ENCODE measurements around the gene FAM89B. TPM values are rescaled to one million over a fixed set of nuclear protein-coding genes. Genes with fewer than 3 reads are reported as not detected.

FAM89B gene
- total and polyA plus RNA-seq, 9 donors = 1.9 to 74.0 (median 50.8) TPM

DNA sequence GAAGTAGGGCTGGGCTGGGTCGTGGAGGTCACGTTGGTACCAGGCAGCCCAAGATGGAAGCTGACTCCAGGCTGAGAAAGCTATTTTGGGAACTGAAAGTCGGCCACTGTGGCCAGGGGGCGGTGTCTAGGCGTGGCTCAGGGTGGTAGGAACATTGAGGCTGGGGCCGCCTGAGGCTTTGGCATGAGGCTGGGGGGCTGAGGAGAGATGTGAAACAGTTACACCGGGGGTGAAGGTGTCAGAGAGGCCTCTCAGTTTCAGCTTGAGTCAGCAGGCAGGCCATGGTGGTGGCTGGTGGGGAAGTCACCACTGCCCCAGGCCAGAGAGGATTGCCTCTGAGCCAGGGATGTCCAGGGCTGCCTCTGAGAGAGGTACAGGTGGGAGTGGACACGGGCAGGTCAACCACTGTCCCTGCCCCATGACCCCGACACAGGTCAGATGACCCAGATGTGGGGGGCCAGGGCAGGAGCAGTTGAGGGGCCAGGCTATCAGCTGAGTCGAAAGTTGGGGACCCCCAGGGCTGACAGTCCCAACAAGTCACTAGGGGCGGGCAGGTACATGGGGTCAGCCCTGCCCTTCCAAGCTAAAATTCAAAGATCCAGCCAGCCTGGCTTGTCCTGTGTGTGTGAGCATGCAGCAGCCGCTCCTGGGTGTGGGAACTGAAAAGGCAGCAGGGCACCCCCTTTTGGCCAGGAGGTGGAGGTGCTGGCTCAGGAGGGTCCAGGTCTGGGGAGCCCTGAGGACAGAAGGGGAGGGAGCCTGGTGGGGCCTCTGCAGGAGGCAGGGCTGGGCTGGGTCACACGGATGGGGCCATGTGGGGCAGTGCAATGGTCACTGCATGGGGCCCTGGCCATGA lies 16.1 kb downstream of the FAM89B start:
- peak in 3 of 5 donors; percentile 40 to 61 (median 57) for DNase-seq
- no peaks in the 10 kb centered on the region for H3K27me3 ChIP-seq
- no peaks in the 10 kb centered on the region for H3K36me3 ChIP-seq
- no peaks in the 10 kb centered on the region for H3K9me3 ChIP-seq
- TF ChIP-seq, protein P1, sequence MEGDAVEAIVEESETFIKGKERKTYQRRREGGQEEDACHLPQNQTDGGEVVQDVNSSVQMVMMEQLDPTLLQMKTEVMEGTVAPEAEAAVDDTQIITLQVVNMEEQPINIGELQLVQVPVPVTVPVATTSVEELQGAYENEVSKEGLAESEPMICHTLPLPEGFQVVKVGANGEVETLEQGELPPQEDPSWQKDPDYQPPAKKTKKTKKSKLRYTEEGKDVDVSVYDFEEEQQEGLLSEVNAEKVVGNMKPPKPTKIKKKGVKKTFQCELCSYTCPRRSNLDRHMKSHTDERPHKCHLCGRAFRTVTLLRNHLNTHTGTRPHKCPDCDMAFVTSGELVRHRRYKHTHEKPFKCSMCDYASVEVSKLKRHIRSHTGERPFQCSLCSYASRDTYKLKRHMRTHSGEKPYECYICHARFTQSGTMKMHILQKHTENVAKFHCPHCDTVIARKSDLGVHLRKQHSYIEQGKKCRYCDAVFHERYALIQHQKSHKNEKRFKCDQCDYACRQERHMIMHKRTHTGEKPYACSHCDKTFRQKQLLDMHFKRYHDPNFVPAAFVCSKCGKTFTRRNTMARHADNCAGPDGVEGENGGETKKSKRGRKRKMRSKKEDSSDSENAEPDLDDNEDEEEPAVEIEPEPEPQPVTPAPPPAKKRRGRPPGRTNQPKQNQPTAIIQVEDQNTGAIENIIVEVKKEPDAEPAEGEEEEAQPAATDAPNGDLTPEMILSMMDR (IDR thresholded peaks at IDR 0.05) = peak in 2 of 3 donors; percentile 33 to 39
- TF ChIP-seq EP300 (IDR thresholded peaks at IDR 0.05) = no peak
- no peak for TF ChIP-seq POLR2A (IDR thresholded peaks at IDR 0.05)
- no peak overlapping the region for H3K4me3 ChIP-seq
- H3K4me1 ChIP-seq (ENCODE audit: insufficient read depth) = no peaks in the 10 kb centered on the region
- no peak overlapping the region for H3K27ac ChIP-seq
- 67 to 69% (median 69%) methylated on average over 13 of the region's 13 CpGs for WGBS, 3 donors
- intact Hi-C loops (cut with DNase I) = no loop called here

DNA sequence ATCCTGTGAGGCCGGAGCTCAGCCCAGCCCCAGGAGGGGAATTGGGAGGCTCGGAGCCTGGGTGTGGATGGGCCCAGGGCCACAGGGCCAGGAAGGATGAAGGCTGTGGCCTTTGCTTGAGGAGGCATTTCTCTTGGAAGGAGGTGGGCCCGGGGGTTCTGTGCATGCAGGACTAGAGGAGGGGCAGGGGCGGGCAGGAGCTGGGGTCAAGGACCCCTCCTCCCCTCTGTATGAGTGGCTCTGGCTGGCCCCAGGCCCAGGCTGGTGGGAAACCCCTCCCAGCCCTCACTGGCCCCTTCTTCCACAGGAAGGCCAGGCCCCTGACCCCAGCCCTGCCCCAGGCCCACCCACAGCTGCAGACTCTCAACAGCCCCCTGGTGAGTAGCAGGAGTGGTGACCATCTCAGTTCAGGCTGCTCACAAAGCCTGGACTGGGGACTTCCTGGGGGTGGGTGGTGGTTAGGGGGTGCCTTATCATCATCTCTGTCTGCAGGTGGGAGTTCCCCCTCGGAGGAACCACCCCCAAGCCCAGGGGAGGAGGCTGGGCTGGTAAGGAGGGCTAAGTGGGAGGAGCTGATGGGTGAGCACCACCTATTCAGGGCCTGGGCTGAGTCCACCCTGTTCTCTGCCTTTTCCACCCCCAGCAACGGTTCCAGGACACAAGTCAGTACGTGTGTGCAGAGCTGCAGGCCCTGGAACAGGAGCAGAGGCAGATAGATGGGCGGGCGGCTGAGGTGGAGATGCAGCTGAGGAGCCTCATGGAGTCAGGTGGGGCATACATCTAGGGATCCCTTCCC lies 17.3 kb downstream of the FAM89B start:
- intact Hi-C loops (cut with DNase I) = no loop called here
- TF ChIP-seq EP300 (IDR thresholded peaks at IDR 0.05) (no peak), POLR2A (IDR thresholded peaks at IDR 0.05) (no peak)
- TF ChIP-seq, protein P1 (IDR thresholded peaks at IDR 0.05) = no peak
- no peaks in the 10 kb centered on the region for H3K4me1 ChIP-seq (ENCODE audit: insufficient read depth)
- H3K4me3 ChIP-seq = no peak overlapping the region
- H3K36me3 ChIP-seq = no peaks in the 10 kb centered on the region
- WGBS, 3 donors = 49 to 55% (median 52%) methylated on average over 8 to 9 of the region's 9 CpGs
- H3K27ac ChIP-seq = no peak overlapping the region
- DNase-seq = peak in 2 of 5 donors; percentile 27 to 43
- no peaks in the 10 kb centered on the region for H3K27me3 ChIP-seq
- H3K9me3 ChIP-seq = no peaks in the 10 kb centered on the region

DNA sequence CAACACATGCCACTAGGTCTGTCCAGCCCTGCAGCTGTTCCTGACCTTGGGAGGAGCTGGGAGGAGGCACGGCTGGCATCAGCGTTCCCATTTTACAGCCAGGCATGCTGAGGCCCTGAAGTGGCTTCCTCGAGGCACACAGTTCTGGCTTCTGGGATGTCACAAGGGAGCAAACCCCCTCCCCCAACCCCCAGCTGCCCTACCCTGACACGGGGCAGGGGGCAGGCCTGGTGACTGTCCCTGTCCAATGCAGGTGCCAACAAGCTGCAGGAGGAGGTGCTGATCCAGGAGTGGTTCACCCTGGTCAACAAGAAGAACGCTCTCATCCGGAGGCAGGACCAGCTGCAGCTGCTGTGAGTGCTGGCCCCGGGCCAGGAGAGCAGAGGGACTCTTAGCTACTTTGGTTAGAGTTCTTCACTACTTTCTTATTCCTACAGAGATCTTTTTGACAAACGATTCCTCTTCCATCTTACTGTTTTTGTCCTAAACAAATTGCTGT lies 18.0 kb downstream of the FAM89B start:
- no peaks in the 10 kb centered on the region for H3K36me3 ChIP-seq
- H3K4me1 ChIP-seq (ENCODE audit: insufficient read depth) = no peaks in the 10 kb centered on the region
- intact Hi-C loops (cut with DNase I) = no loop called here
- TF ChIP-seq POLR2A (IDR thresholded peaks at IDR 0.05) (no peak), EP300 (IDR thresholded peaks at IDR 0.05) (no peak)
- TF ChIP-seq, protein P1 (IDR thresholded peaks at IDR 0.05) = no peak
- no peaks in the 10 kb centered on the region for H3K9me3 ChIP-seq
- WGBS, 3 donors = 21 to 39% (median 26%) methylated on average over 8 of the region's 8 CpGs
- DNase-seq = peak; percentile 62 to 85 (median 73)
- no peak overlapping the region for H3K4me3 ChIP-seq
- no peak overlapping the region for H3K27ac ChIP-seq
- H3K27me3 ChIP-seq = no peaks in the 10 kb centered on the region

All from ovary (tissue), 9 donors.